ENCODE data around the gene AHCY.

DNA sequence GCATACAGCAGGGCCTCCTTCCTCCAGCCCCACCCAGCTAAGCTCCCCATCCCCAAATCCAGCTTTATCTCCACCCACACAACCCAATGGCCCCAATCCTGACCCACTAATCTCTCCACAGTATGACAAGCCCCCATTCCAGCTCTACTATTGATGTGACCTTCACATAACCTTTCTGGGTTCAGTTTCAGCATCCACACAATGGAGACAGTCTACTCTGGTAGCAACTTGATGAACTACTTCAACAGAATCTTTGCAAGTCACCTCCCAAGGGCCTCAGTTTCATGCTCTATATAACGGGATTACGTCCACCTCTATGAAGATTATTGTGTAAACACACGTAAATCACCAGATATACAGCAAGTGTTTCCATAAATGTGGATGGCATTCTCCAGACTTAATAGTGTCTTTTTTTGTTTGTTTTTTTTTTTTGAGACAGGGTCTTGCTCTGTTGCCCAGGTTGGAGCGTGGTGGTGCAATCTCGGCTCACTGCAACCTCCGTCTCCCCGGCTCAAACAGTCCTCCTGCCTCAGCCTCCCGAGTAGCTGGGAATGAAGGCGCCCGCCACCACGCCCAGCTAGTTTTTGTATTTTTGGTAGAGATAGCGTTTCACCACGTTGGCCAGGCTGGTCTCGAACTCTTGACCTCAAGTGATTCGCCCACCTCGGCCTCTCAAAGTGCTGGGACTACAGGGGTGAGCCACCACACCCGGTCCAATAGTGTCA is 1.4 kb downstream of the AHCY start:
- TF ChIP-seq, protein P1, sequence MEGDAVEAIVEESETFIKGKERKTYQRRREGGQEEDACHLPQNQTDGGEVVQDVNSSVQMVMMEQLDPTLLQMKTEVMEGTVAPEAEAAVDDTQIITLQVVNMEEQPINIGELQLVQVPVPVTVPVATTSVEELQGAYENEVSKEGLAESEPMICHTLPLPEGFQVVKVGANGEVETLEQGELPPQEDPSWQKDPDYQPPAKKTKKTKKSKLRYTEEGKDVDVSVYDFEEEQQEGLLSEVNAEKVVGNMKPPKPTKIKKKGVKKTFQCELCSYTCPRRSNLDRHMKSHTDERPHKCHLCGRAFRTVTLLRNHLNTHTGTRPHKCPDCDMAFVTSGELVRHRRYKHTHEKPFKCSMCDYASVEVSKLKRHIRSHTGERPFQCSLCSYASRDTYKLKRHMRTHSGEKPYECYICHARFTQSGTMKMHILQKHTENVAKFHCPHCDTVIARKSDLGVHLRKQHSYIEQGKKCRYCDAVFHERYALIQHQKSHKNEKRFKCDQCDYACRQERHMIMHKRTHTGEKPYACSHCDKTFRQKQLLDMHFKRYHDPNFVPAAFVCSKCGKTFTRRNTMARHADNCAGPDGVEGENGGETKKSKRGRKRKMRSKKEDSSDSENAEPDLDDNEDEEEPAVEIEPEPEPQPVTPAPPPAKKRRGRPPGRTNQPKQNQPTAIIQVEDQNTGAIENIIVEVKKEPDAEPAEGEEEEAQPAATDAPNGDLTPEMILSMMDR (IDR thresholded peaks at IDR 0.05) = no peak
- no peak for TF ChIP-seq POLR2A (IDR thresholded peaks at IDR 0.05)

Data from tibial nerve (tissue), 3 donors.